HG03280 (cell line): Measurements from ENCODE around the gene EPB41L4A.
A peak's percentile ranks its signal among the peaks of the same experiment; 100 is the strongest.

Source experiments
- ATAC-seq: cut with Tn5 transposase; IDR thresholded peaks from one replicate; pipeline ENCODE4 v1.9.1; 2021; ENCODE audit warnings: mild to moderate bottlenecking, moderate library complexity; ENCODE audit not compliant: unreplicated experiment

EPB41L4A gene

GRCh38 chr5:112165897-112166737 lies 253.0 kb downstream of the EPB41L4A start:
- no peak for ATAC-seq

- ATAC-seq = no peak
These were observed 253.7 kb downstream of the EPB41L4A start for GRCh38 chr5:112165399-112165798.

GRCh38 chr5:112163435-112163834 lies 255.6 kb downstream of the EPB41L4A start:
- no peak for ATAC-seq

GRCh38 chr5:112161392-112161748 lies 257.7 kb downstream of the EPB41L4A start:
- no peak for ATAC-seq

- peak; percentile 99 for ATAC-seq
These were observed 258.3 kb downstream of the EPB41L4A start for GRCh38 chr5:112160652-112161391.

GRCh38 chr5:112159435-112159834 lies 259.6 kb downstream of the EPB41L4A start:
- no peak for ATAC-seq

- ATAC-seq = no peak
These were observed 262.9 kb downstream of the EPB41L4A start for GRCh38 chr5:112156211-112156610.

GRCh38 chr5:112154940-112155686 lies 264.0 kb downstream of the EPB41L4A start:
- no peak for ATAC-seq

- ATAC-seq = no peak
These were observed 269.4 kb downstream of the EPB41L4A start for GRCh38 chr5:112149727-112150126.

GRCh38 chr5:112146323-112147226 lies 272.5 kb downstream of the EPB41L4A start:
- ATAC-seq = peak; percentile 75

GRCh38 chr5:112143690-112144089 lies 275.4 kb downstream of the EPB41L4A start:
- ATAC-seq = no peak

- no peak for ATAC-seq
These were observed 276.3 kb downstream of the EPB41L4A start for GRCh38 chr5:112142769-112143270.

- no peak for ATAC-seq
These were observed 277.5 kb downstream of the EPB41L4A start for GRCh38 chr5:112141582-112141981.

- ATAC-seq = no peak
These were observed 280.6 kb downstream of the EPB41L4A start for GRCh38 chr5:112138526-112138925.

GRCh38 chr5:112136773-112137172 lies 282.3 kb downstream of the EPB41L4A start:
- ATAC-seq = no peak

- no peak for ATAC-seq
These were observed 291.2 kb downstream of the EPB41L4A start for GRCh38 chr5:112127861-112128260.

- ATAC-seq = no peak
These were observed 292.1 kb downstream of the EPB41L4A start for GRCh38 chr5:112126982-112127381.

GRCh38 chr5:112125903-112126302 lies 293.2 kb downstream of the EPB41L4A start:
- no peak for ATAC-seq

GRCh38 chr5:112124788-112125187 lies 294.3 kb downstream of the EPB41L4A start:
- no peak for ATAC-seq

- ATAC-seq = no peak
These were observed 296.0 kb downstream of the EPB41L4A start for GRCh38 chr5:112123086-112123485.
